AG04449 (cell line): ENCODE measurements around the gene IL11.

Experiments used
- CTCF ChIA-PET: fragments of 350-600 bp; formaldehyde crosslinking; extraction: SDS; loops from one replicate; lab custom pipeline; 2021; ENCODE audit warnings: antibody characterized with exemption; lab: Yijun Ruan, JAX
- POLR2A ChIA-PET: fragments of 400-600, 350-600 bp; formaldehyde crosslinking; extraction: SDS; loops from one replicate; lab custom pipeline; 2020; ENCODE audit warnings: antibody characterized with exemption, inconsistent platforms; lab: Yijun Ruan, JAX
- DNase-seq: peaks from one replicate; pipeline ENCODE4 v3.0.0-alpha.2; 2010; ENCODE audit warnings: low read depth, low spot score
- H3K4me3 ChIP-seq: 2 replicates; pipeline ENCODE4 v1.5.1; 2011; ENCODE audit warnings: low read depth, mild to moderate bottlenecking, control low read depth, low read length
- CTCF ChIP-seq: IDR thresholded peaks from one replicate; pipeline ENCODE4 v1.5.1; 2011; ENCODE audit warnings: mild to moderate bottlenecking, moderate library complexity, low read length, control low read depth, inconsistent platforms; ENCODE audit not compliant: insufficient read depth; ENCODE audit errors: missing control alignments

The IL11 gene

GRCh38 chr19:55376241-55376933, 6.1 kb upstream of the IL11 start, which contains the start of gene TMEM190:
Gene TMEM190, plus strand, starts transcription at chr19:55376826. Its CDS starts 28 bp downstream, at chr19:55376854.
- no peak within 1 kb of the TSS for H3K4me3 ChIP-seq
- no peak for TF ChIP-seq CTCF
- CTCF ChIA-PET = interaction anchor here (1.0 to 1.1 kb wide), 2 partner anchors 8 to 12 kb away, joined by 3 read pairs; partner anchors contain the start of gene TMEM238
- POLR2A ChIA-PET = no interaction called here
- no peak for DNase-seq

GRCh38 chr19:55373993-55374757, 3.9 kb upstream of the IL11 start:
- no peak overlapping the region for H3K4me3 ChIP-seq
- POLR2A ChIA-PET = interaction anchor here (0.6 kb wide), 1 partner anchor 34 kb away, joined by 3 read pairs; the partner anchor contains the start of gene UBE2S
- CTCF ChIA-PET = no interaction called here
- no peak for DNase-seq
- no peak for TF ChIP-seq CTCF

DNA sequence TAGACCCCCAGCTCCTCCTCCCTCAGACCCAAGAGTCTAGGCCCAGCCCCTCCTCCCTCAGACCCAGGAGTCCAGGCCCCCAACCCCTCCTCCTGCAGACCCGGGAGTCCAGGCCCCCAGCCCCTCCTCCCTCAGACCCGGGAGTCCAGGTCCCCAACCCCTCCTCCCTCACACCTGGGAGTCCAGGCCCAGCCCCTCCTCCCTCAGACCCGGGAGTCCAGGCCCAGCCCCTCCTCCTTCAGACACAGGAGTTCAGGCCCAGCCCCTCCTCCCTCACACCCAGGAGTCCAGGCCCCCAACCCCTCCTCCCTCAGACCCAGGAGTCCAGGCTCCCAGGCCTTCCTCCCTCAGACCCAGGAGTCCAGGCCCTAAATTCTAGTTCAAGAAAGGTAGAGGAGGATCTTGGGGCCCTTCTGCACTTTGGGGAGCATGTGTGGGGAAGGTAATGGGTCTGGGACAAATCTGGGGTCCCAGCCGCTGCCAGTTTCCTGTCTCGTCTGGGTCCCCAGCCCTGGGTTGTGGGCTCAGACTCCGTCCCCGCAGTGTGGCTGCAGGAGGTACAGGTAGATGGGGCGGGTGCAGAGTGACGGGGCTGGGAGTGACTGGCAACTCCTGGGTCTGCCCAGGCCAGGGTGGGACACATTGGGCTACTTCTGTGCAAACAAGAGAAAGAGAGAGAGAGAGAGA, 3.2 kb upstream of the IL11 start:
- CTCF ChIA-PET = interaction anchor here (2.1 to 2.4 kb wide), 2 partner anchors 10 to 71 kb away, joined by 12 to 14 read pairs; partner anchors contain the start of gene TMEM238
- H3K4me3 ChIP-seq = no peak overlapping the region
- POLR2A ChIA-PET = interaction anchor here (0.9 to 1.1 kb wide), 3 partner anchors 10 to 34 kb away, joined by 3 to 7 read pairs (median 3); partner anchors contain the start of gene GARIN5B
- DNase-seq = no peak
- TF ChIP-seq CTCF = no peak

GRCh38 chr19:55372316-55373081, 2.2 kb upstream of the IL11 start:
- no peak for DNase-seq
- CTCF ChIA-PET = interaction anchor here (2.1 to 2.4 kb wide), 2 partner anchors 11 to 70 kb away, joined by 12 to 14 read pairs; partner anchors contain the start of gene TMEM238

More at GRCh38 chr19:55372316-55373081, 2.2 kb upstream of the IL11 start:
- H3K4me3 ChIP-seq = no peak overlapping the region
- TF ChIP-seq CTCF = no peak
- POLR2A ChIA-PET = interaction anchor here (0.9 to 1.1 kb wide), 4 partner anchors 9 to 35 kb away, joined by 3 to 7 read pairs (median 3); partner anchors contain the start of genes GARIN5B and UBE2S
